Retina (tissue), 1 donor: ENCODE results near the gene STK38.

Experiments
- DNase-seq: peaks from one replicate; pipeline ENCODE4 v3.0.0-alpha.2; 2016

STK38 gene

DNA sequence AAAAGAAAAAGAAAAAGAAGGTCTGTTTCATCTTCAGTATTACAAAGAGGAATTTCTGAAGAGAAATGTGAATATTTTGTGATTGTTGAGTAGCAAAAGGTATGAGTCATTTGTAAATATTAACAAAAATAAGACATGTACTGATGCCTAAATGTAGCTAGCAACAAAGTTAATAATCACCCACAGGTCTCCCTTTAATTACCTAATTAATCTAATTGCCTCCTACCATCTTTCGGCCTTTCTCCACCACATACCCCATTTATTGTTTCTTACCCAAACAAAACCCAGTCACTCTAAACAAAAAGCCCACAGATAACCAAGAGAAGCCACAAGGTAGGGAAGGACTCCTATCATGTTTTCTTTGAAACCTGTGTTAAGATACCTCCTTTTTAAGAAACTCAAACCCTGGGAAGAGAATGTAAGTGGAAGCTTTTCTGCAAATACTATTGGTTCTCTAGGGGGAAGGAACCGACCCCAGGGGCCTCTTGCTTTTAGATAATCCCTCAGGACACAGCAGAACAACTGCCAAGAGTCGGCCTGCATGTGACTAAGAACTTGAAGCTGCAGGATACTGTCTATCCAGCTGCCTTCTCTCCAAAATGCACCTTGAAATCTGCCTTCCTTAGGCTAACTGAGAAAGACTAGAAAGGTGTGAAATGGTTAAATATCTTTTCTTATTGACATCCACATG lies 16.1 kb upstream of the STK38 start:
- DNase-seq = no peak

GRCh38 chr6:36560822-36561221 lies 13.5 kb upstream of the STK38 start:
- no peak for DNase-seq

- no peak for DNase-seq
These were observed 11.9 kb upstream of the STK38 start for GRCh38 chr6:36559011-36559793.

- no peak for DNase-seq
These were observed 9.0 kb upstream of the STK38 start for GRCh38 chr6:36556281-36556680.

GRCh38 chr6:36555750-36556252 lies 8.5 kb upstream of the STK38 start:
- DNase-seq = no peak

DNA sequence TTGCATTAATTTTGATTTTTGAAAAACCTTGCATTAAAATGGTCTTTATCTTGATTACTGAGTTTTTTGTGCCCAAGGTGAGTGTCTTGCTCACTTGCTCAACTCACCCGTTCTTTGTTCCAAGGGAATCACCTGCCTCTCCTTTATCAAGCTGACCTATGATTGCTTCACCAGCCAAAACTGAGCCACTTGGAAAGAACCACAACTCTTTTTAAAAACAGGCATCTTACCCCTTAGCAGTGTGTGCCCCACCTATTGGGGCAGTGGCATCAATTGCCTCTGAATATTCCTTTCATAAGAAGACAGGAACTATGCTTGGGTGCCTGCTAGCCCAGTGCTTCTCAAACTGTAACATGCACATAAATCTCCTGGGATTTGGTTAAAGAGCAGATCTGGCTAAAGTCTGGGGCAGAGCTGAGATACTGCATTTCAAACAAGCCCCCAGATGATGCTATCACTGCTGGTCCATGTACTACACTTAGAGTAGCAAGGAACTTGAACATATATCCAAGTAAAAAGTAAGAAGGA lies 3.3 kb upstream of the STK38 start:
- no peak for DNase-seq

DNA sequence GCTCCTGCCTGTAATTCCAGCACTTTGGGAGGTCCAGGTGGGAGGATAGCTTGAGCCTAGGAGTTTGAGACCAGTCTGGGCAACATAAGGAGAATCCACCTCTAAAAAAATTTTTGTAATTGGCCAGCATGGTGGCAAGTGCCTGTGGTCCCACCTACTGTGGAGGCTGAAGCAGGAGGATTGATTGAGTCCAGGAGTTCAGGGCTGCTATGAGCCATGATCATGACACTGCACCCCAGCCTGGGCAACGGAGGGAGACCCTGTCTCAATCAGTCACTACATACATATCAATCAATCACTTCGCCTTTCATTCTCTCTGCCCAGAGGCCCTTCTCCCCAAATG lies 1.1 kb upstream of the STK38 start:
- no peak for DNase-seq

DNA sequence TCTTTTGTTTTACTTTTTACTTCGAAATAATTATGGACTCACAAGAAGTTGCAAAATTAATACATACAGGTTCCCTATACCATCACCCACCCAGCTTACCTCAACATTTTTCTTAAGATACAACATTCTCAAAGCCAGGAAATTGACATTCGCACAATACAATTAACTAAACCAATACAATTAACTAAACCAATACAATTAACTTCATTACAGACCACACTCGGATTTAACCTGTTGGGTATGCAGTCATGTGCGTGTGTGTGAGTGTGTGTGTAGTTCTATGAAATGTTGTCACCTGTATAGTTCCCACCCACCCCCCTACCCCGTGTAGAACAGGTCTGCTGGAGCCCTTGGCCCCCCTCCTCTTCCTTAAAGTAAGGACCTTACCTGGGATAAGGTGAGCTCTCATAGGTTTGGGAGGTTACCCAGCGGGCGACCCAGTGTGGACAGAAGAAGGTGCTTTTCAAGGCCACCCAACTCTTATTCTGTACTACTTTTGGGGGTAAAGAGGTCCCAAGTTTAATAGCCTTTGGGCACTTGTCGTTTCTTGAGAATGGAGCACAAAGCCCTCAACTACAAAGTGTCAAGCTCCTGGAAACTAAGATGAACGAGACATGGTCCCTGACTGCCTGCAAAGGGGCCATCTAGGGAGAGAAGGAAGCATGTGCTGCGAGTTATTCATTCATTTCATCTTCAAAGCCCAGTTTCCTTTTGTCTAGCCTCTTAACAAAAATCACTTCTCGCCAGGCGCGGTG lies 544 bp upstream of the STK38 start:
- DNase-seq = no peak

DNA sequence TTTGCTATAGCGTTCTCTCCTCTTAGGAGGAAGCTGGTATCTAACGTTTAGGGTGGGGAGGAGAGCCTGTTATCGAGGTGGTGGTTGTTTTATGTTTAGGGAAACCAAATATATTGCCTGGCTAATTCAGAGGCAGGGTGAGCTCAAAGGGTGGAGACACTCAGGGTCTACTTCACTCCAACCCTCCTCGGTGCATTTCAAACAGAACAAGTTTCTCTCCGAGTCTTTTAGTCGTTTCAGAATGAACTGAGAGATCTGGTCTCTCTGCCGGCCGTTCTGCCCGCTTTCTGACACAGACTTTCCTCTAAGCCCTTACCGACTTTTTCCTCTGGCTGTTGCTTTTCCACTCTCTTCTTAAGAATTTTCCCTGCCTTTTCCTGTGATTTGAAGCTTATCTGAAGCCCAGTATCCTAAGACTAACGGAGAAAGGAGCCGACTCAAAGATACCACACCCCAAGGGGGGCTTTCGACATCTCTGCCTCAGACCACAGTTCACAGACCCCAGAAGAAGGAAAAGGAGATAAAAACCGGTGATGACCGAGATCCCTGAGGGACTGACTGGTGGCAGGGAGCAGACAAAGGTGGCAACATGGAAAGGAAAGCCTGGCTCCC lies 865 bp downstream of the STK38 start:
- peak; percentile 67 for DNase-seq

DNA sequence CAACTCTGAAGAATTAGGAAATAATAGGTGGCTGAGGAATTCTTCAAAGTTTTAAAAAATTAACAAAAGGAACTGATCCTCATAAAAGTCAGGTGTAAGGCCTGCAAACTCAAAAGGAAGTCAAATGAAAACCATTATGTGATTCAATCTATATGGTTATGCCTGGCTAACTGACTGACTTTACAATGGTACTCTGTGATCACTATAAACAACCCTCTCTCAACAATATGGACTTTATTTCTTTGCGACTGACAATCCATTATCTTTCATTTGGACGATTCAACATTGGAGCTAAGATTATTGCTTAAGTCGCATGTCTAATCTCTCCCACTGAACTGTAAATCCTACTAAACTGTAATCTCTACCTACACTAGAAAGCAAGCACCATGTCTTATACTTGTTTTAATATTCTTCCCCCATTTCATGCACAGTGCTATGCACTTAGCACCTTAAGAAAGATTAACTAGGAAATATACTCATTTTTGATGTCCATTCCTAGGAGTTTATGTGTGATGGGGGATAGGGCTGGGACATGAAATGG lies 1.4 kb downstream of the STK38 start:
- DNase-seq = no peak

- no peak for DNase-seq
These were observed 3.1 kb downstream of the STK38 start for GRCh38 chr6:36544228-36544627.

GRCh38 chr6:36542041-36542440 lies 5.2 kb downstream of the STK38 start:
- no peak for DNase-seq

DNA sequence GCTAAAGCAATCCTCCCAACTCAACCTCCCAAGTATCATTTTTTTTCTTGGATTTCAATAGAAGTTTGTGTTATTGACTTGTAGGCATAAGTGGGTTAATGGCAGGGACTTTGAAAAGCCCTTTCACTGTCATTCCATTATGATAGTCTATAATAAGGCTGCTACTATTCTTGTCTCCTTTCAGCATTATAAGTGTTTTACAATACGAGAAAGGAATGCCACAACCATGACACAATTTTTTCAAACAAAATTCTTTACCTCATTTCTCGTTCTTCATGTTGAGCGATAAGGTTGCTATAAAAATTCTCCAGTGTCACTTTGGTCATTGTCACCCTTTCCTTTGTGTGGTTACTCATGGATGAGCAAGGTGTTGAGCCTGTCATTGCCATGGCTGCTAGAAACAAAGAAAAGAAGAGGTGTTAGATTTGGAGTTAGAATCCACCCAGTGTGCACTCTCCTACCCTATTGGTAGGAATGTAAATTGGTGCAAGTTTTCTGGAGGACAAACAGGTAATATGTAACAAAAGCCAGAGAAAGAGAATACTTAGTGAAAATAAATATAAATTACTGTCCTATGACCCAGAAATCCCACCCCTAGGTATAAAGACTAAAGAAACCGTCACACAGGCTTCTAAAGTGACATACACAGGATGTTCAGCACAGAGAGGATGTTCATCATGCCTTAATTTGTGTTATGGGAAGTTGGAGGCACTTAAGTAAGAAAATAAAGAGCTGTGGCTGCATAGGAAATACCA lies 7.3 kb downstream of the STK38 start:
- DNase-seq = no peak

- no peak for DNase-seq
These were observed 10.3 kb downstream of the STK38 start for GRCh38 chr6:36536873-36537547.

- DNase-seq = no peak
These were observed 14.0 kb downstream of the STK38 start for GRCh38 chr6:36533321-36533720.

DNA sequence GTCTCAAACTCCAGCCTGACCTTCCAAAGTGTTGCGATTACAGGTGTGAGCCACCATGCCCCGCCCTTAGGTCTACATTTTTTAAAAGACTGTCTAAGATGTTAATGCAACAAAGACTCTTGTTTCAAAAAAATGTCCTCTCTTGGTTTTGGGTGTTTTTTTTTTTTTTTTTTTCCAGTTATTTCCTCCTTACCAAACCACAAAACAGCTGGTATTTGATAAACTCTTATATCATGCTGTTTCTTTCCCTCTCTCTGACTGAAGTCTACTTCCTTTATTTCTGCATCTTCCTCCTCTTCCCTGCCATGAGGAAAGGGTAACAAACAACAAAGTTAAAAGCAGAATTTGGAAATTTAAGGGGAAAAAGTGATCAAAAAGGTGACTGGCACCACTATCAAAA lies 21.2 kb downstream of the STK38 start:
- no peak for DNase-seq

DNA sequence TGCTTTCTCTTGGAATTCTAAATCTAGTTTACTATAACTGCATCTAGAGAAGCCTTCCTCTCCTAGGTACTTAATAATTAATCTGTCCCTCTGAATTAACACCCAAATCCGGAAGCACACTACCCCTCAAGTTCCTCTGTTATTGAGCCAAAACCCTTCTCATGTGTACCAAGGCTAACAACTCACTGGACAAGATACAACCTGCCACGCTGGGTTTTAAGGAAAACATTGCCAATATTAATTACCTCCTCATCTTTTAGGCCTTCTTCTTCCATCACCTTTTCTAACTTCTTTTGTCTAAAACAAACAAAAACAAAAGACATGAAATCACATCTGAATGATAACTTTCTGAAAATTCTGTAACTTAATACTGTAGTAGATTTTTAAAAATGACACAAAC lies 21.9 kb downstream of the STK38 start:
- DNase-seq = no peak

GRCh38 chr6:36524871-36525270 lies 22.4 kb downstream of the STK38 start:
- DNase-seq = no peak

GRCh38 chr6:36523936-36524499 lies 23.3 kb downstream of the STK38 start:
- no peak for DNase-seq

- DNase-seq = no peak
These were observed 23.8 kb downstream of the STK38 start for GRCh38 chr6:36523451-36523850.

DNA sequence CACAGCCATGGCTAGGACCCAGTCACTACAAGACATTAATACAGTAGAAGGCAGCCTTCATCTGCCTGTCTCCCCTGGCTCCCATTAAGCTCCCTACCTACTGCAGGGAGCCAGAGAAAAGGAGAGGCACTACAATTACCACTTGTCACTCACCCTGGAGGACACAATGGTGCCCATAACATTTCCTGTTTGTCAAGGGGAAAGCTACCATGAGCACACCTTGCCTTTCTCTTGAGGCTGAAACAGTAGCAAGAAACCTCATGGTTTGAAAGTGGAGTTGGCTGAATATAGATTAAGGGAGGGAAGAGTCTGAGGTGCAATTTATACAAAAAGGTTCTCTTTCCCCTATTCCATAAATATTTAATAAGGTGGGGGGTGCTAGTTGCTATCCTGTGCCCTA lies 27.9 kb downstream of the STK38 start:
- DNase-seq = no peak
